ENCODE results near the gene ERF. TPM values are rescaled to one million over a fixed set of nuclear protein-coding genes. Genes with fewer than 3 reads are reported as not detected.

The ERF gene
- total and polyA plus RNA-seq, 3 experiments from 2014 or later, result 5.1 to 64.7 (median 58.7) TPM

- H3K36me3 ChIP-seq (ENCODE audit: insufficient read depth, low read length), result peaks cover 37% of the 10 kb centered on the region
- no peak overlapping the region for H3K4me3 ChIP-seq (ENCODE audit: low read length)
- CTCF ChIA-PET, result interaction anchor here (1.3 to 1.5 kb wide), 2 partner anchors 14 to 23 kb away, joined by 3 read pairs; no protein-coding TSS in a partner anchor
- Mint-ChIP-seq H3K4me3 (no peak overlapping the region), H3K4me1 (peaks cover 16 to 31% (median 26%) of the 10 kb centered on the region in 3 donors), H3K27ac (peak overlapping the region in 1 of 8 donors; percentile 40), H3K27me3 (no peaks in the 10 kb centered on the region), H3K9me3 (no peaks in the 10 kb centered on the region), H3K36me3 (peaks cover 0 to 90% (median 11%) of the 10 kb centered on the region in 3 donors)
- H3K27me3 ChIP-seq (ENCODE audit: insufficient read depth, low read length, poor library complexity, severe bottlenecking), result no peaks in the 10 kb centered on the region
- no peak overlapping the region for H3K27ac ChIP-seq (ENCODE audit: low read depth, low read length)
- H3K9me3 ChIP-seq (ENCODE audit: low read length), result no peaks in the 10 kb centered on the region
- POLR2A ChIA-PET, result no interaction called here
- no peaks in the 10 kb centered on the region for H3K4me1 ChIP-seq (ENCODE audit: insufficient read depth, low read length)
- DNase-seq, result no peak
Measured at GRCh38 chr19:42230571-42230970, 24.4 kb downstream of the ERF start.

GRCh38 chr19:42229855-42230351 lies 25.0 kb downstream of the ERF start:
- peaks cover 13 to 31% (median 26%) of the 10 kb centered on the region in 3 donors for H3K4me1 Mint-ChIP-seq
- ChIA-PET CTCF (interaction anchor here (0.8 to 1.5 kb wide), 3 partner anchors 15 to 49 kb away, joined by 3 read pairs; no protein-coding TSS in a partner anchor), POLR2A (no interaction called here)
- Histone ChIP-seq H3K27ac (ENCODE audit: low read depth, low read length) (no peak overlapping the region), H3K36me3 (ENCODE audit: insufficient read depth, low read length) (peaks cover 34% of the 10 kb centered on the region), H3K9me3 (ENCODE audit: low read length) (no peaks in the 10 kb centered on the region), H3K4me3 (ENCODE audit: low read length) (no peak overlapping the region), H3K27me3 (ENCODE audit: insufficient read depth, low read length, poor library complexity, severe bottlenecking) (no peaks in the 10 kb centered on the region), H3K4me1 (ENCODE audit: insufficient read depth, low read length) (no peaks in the 10 kb centered on the region)
- H3K36me3 Mint-ChIP-seq, result peaks cover 1 to 89% (median 12%) of the 10 kb centered on the region in 3 donors
- no peaks in the 10 kb centered on the region for H3K27me3 Mint-ChIP-seq
- H3K9me3 Mint-ChIP-seq, result no peaks in the 10 kb centered on the region
- DNase-seq, result no peak
- H3K27ac Mint-ChIP-seq, result peak overlapping the region in 6 of 8 donors; percentile 37 to 88 (median 62)
- no peak overlapping the region for H3K4me3 Mint-ChIP-seq

DNA sequence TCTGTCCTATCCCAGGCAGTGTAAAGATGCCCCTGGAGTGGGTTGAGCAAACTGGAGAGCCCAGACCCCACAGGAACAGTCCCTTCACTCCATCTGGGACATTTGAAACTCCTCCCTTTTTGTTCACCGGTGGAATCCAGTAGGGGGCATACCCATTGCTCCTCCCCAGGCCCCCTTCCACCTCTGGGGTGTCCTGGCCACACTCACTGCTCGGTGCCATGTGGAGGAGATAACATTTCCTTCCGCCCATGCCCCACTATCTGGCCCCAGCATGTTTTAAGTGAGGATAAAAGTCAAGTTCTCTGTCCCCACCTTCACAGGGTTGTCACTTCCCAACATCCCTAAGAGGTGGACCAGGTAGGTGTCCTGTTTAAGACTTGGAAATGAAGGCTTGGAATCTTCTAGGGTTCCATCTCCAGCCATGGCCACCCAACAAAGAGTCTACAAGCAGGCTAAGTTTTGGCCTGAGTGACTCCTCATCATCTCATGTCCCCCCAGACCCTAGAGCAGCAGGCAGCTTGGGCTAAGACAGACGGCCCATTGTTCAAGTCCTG lies 25.6 kb downstream of the ERF start:
- POLR2A ChIA-PET, result no interaction called here
- H3K4me1 ChIP-seq (ENCODE audit: insufficient read depth, low read length), result no peaks in the 10 kb centered on the region
- DNase-seq, result no peak
- no peaks in the 10 kb centered on the region for H3K27me3 ChIP-seq (ENCODE audit: insufficient read depth, low read length, poor library complexity, severe bottlenecking)
- peaks cover 35% of the 10 kb centered on the region for H3K36me3 ChIP-seq (ENCODE audit: insufficient read depth, low read length)
- no peaks in the 10 kb centered on the region for H3K9me3 ChIP-seq (ENCODE audit: low read length)
- Mint-ChIP-seq H3K36me3 (peaks cover 3 to 91% (median 13%) of the 10 kb centered on the region in 3 donors), H3K4me3 (no peak overlapping the region), H3K27ac (peak overlapping the region in 6 of 8 donors; percentile 21 to 88 (median 58)), H3K4me1 (peaks cover 13 to 31% (median 26%) of the 10 kb centered on the region in 3 donors), H3K27me3 (no peaks in the 10 kb centered on the region), H3K9me3 (no peaks in the 10 kb centered on the region)
- H3K27ac ChIP-seq (ENCODE audit: low read depth, low read length), result no peak overlapping the region
- no peak overlapping the region for H3K4me3 ChIP-seq (ENCODE audit: low read length)
- CTCF ChIA-PET, result interaction anchor here (0.8 to 1.5 kb wide), 2 partner anchors 22 to 50 kb away, joined by 3 read pairs; no protein-coding TSS in a partner anchor

DNA sequence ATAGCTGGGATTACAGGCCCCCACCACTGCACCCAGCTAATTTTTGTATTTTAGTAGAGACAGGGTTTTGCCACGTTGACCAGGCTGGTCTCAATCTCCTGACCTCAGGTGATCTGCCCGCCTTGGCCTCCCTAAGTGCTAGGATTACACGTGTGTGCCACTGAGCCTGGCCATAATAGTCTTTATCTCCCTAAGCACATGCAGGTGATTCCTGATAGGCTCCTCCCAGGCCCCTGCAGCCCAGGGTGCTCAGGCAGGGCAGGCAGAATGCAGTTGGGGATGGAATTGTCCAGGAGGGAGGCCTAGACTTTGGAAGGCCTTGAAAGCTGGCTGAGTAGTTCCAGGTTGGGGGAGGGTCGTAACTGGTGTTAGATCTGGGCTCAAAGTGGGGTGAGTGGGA lies 26.3 kb downstream of the ERF start:
- peaks cover 3 to 87% (median 13%) of the 10 kb centered on the region in 3 donors for H3K36me3 Mint-ChIP-seq
- DNase-seq, result no peak

GRCh38 chr19:42226886-42227285 lies 28.0 kb downstream of the ERF start:
- H3K4me3 ChIP-seq (ENCODE audit: low read length), result no peak overlapping the region
- no peaks in the 10 kb centered on the region for H3K9me3 ChIP-seq (ENCODE audit: low read length)
- H3K27ac Mint-ChIP-seq, result peak overlapping the region in 3 of 8 donors; percentile 3 to 47 (median 41)
- POLR2A ChIA-PET, result interaction anchor here (1.0 kb wide), 1 partner anchor 15 kb away, joined by 4 read pairs; the partner anchor contains the start of gene GSK3A
- no peaks in the 10 kb centered on the region for H3K9me3 Mint-ChIP-seq
- H3K4me1 ChIP-seq (ENCODE audit: insufficient read depth, low read length), result no peaks in the 10 kb centered on the region
- H3K4me1 Mint-ChIP-seq, result peaks cover 18 to 40% (median 35%) of the 10 kb centered on the region in 3 donors
- DNase-seq, result no peak
- no peak overlapping the region for H3K4me3 Mint-ChIP-seq
- peaks cover 3 to 77% (median 11%) of the 10 kb centered on the region in 3 donors for H3K36me3 Mint-ChIP-seq
- peaks cover 31% of the 10 kb centered on the region for H3K36me3 ChIP-seq (ENCODE audit: insufficient read depth, low read length)
- no peaks in the 10 kb centered on the region for H3K27me3 Mint-ChIP-seq
- CTCF ChIA-PET, result interaction anchor here (1.0 kb wide), 1 partner anchor 12 kb away, joined by 3 read pairs; no protein-coding TSS in a partner anchor
- no peaks in the 10 kb centered on the region for H3K27me3 ChIP-seq (ENCODE audit: insufficient read depth, low read length, poor library complexity, severe bottlenecking)
- no peak overlapping the region for H3K27ac ChIP-seq (ENCODE audit: low read depth, low read length)

More for the DNA sequence above, 26.3 kb downstream of the ERF start:
- no peak overlapping the region for H3K27ac ChIP-seq (ENCODE audit: low read depth, low read length)
- CTCF ChIA-PET, result no interaction called here
- POLR2A ChIA-PET, result no interaction called here
- no peaks in the 10 kb centered on the region for H3K9me3 ChIP-seq (ENCODE audit: low read length)
- H3K27me3 ChIP-seq (ENCODE audit: insufficient read depth, low read length, poor library complexity, severe bottlenecking), result no peaks in the 10 kb centered on the region
- Mint-ChIP-seq H3K27ac (peak overlapping the region in 3 of 8 donors; percentile 8 to 58 (median 12)), H3K4me3 (no peak overlapping the region), H3K9me3 (no peaks in the 10 kb centered on the region), H3K27me3 (no peaks in the 10 kb centered on the region), H3K4me1 (peaks cover 13 to 32% (median 26%) of the 10 kb centered on the region in 3 donors)
- peaks cover 38% of the 10 kb centered on the region for H3K36me3 ChIP-seq (ENCODE audit: insufficient read depth, low read length)
- H3K4me1 ChIP-seq (ENCODE audit: insufficient read depth, low read length), result no peaks in the 10 kb centered on the region
- H3K4me3 ChIP-seq (ENCODE audit: low read length), result no peak overlapping the region

DNA sequence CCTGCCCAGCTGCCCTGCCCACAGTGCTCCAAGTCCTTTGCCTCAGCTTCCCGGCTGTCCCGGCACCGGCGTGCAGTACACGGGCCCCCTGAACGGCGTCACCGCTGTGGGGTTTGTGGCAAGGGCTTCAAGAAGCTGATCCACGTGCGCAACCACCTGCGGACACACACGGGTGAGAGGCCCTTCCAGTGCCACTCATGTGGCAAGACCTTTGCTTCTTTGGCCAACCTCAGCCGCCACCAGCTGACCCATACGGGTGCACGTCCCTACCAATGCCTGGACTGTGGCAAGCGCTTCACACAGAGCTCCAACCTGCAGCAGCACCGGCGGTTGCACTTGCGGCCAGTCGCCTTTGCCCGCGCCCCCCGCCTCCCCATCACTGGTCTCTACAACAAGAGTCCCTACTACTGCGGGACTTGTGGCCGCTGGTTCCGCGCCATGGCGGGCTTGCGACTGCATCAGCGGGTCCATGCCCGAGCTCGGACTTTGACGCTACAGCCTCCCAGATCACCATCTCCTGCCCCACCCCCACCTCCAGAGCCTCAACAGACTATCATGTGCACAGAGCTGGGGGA lies 29.1 kb downstream of the ERF start:
- Mint-ChIP-seq H3K4me3 (no peak overlapping the region), H3K9me3 (no peaks in the 10 kb centered on the region), H3K27ac (peak overlapping the region in 2 of 8 donors; percentile 15 to 56), H3K36me3 (peaks cover 3 to 66% (median 10%) of the 10 kb centered on the region in 3 donors), H3K4me1 (peaks cover 20 to 44% (median 38%) of the 10 kb centered on the region in 3 donors), H3K27me3 (no peaks in the 10 kb centered on the region)
- ChIA-PET POLR2A (interaction anchor here (0.6 to 1.1 kb wide), 3 partner anchors 16 to 473 kb away, joined by 3 to 6 read pairs (median 4); partner anchors contain the start of gene GSK3A), CTCF (interaction anchor here (1.0 kb wide), 1 partner anchor 14 kb away, joined by 3 read pairs; no protein-coding TSS in a partner anchor)
- Histone ChIP-seq H3K27ac (ENCODE audit: low read depth, low read length) (no peak overlapping the region), H3K4me3 (ENCODE audit: low read length) (no peak overlapping the region), H3K9me3 (ENCODE audit: low read length) (no peaks in the 10 kb centered on the region), H3K4me1 (ENCODE audit: insufficient read depth, low read length) (peaks cover 6% of the 10 kb centered on the region), H3K36me3 (ENCODE audit: insufficient read depth, low read length) (peaks cover 25% of the 10 kb centered on the region), H3K27me3 (ENCODE audit: insufficient read depth, low read length, poor library complexity, severe bottlenecking) (no peaks in the 10 kb centered on the region)
- no peak for DNase-seq

GRCh38 chr19:42224940-42225717 lies 29.8 kb downstream of the ERF start:
- Histone ChIP-seq H3K27ac (ENCODE audit: low read depth, low read length) (no peak overlapping the region), H3K9me3 (ENCODE audit: low read length) (no peaks in the 10 kb centered on the region), H3K27me3 (ENCODE audit: insufficient read depth, low read length, poor library complexity, severe bottlenecking) (no peaks in the 10 kb centered on the region), H3K4me3 (ENCODE audit: low read length) (no peak overlapping the region), H3K4me1 (ENCODE audit: insufficient read depth, low read length) (peaks cover 10% of the 10 kb centered on the region), H3K36me3 (ENCODE audit: insufficient read depth, low read length) (peaks cover 23% of the 10 kb centered on the region)
- CTCF ChIA-PET, result no interaction called here
- Mint-ChIP-seq H3K36me3 (peaks cover 3 to 64% (median 10%) of the 10 kb centered on the region in 3 donors), H3K27ac (peak overlapping the region in 3 of 8 donors; percentile 20 to 87 (median 80)), H3K27me3 (no peaks in the 10 kb centered on the region), H3K9me3 (no peaks in the 10 kb centered on the region), H3K4me1 (peaks cover 26 to 51% (median 45%) of the 10 kb centered on the region in 3 donors), H3K4me3 (no peak overlapping the region)
- DNase-seq, result no peak
- POLR2A ChIA-PET, result interaction anchor here (1.1 kb wide), 1 partner anchor 38 kb away, joined by 3 read pairs; no protein-coding TSS in a partner anchor

All from CD8-positive, alpha-beta memory T cell (primary cell).